Daoy (cell line): Measurements from ENCODE around the gene MICAL3. TPM values are rescaled to one million over a fixed set of nuclear protein-coding genes. Genes with fewer than 3 reads are reported as not detected.

Source experiments
- DNase-seq: peaks from one replicate; pipeline ENCODE4 v3.0.0-alpha.2; 2015; ENCODE audit warnings: low read depth
- total RNA-seq: library from RNA; depleted of rRNA; stranded (reverse); fragments of >200 nt; shearing (Covaris generic); gene quantifications from 2 replicates; pipeline ENCODE4 v1.2.3, GENCODE V29; 2014

Gene MICAL3
- total RNA-seq, 1 experiment from 2014 or later, result 26.2 TPM

DNA sequence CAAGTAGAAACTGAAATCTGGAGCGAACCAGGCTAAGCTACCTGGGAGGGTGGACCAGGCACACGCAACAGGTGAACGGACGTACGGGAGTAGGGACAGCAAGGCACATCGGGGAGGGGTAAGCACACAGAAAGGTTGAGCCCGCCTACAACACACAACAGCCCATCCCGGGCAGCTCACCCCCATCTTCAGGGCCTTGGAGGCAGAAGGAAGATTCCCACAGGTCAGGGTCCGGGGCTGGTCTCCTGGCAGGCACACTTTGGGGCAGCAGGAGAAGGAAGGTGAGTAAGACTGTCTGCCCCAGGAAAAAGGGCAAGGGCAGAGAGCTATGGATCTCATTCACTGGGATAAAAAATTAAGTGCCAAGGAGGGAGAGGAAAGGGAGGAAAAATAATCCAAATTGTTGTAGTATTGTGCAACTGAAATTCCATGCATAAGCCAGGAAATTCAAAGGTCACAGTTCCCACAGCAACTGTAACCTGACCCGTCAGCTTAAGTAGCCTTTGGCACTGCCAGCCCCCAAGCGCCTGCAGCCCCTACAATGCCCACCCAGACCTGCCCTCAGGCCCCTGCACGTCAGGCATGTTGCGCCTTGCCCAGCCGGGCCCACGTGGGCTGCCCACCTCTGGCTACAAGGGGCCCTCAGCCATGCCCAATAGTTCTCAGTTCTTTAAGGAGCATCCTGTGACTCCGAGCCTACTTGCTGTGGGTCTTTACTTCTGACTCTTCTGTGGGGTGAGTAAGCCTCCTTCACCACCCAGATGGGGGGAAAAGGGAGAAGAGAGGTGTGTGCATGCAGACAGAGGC is 51.8 kb downstream of the MICAL3 start:
- peak; percentile 73 for DNase-seq

- no peak for DNase-seq
These were observed 52.6 kb downstream of the MICAL3 start for GRCh38 chr22:17971711-17972110.

- no peak for DNase-seq
These were observed 54.1 kb downstream of the MICAL3 start for GRCh38 chr22:17970201-17970708.

GRCh38 chr22:17969701-17970113 is 54.7 kb downstream of the MICAL3 start:
- peak; percentile 65 for DNase-seq

- DNase-seq, result no peak
These were observed 56.2 kb downstream of the MICAL3 start for GRCh38 chr22:17968126-17968525.

GRCh38 chr22:17966403-17966717 is 58.0 kb downstream of the MICAL3 start:
- DNase-seq, result no peak

- DNase-seq, result peak; percentile 51
These were observed 58.6 kb downstream of the MICAL3 start for GRCh38 chr22:17965538-17966402.

DNA sequence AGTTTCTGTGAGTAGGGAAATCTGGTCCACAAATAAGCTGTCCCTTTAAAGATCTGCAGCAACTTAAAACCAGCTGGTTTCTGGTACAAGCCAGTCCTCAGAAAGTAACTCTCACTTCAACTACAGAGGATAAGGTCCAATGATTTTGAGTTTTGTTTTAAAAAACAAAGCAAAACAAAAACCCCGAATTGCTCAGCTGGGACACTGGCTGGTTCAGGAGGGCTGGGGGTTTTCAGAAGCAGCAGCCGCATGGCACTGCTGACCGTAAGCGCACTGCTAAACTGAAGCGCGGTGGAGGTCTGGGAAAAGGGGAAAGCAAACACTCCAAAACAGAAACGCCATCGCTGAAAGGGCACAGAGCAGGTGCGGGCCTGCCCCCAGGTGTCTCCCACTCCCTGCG is 59.7 kb downstream of the MICAL3 start:
- no peak for DNase-seq

- DNase-seq, result no peak
These were observed 60.2 kb downstream of the MICAL3 start for GRCh38 chr22:17964156-17964555.

- no peak for DNase-seq
These were observed 61.3 kb downstream of the MICAL3 start for GRCh38 chr22:17963015-17963414.

DNA sequence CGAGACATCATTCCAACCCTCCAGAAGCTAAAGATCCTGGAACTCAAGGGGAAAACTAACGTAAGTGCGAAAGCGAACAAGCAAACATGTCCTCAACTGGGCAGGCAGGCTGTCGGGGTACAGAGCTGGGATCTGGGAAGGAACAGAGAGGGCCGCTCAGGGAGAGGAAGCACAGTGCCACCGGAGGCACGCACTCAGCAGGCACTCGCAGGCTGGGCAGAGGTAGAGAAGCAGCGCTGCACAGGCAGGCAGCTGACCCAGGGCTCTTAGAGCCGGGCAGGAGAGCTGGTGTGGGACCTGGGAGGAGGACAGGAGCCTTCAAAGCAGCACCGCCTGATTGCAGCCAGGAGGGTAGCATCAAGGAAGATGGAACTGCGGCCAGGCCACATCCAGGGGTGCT is 62.2 kb downstream of the MICAL3 start:
- no peak for DNase-seq

DNA sequence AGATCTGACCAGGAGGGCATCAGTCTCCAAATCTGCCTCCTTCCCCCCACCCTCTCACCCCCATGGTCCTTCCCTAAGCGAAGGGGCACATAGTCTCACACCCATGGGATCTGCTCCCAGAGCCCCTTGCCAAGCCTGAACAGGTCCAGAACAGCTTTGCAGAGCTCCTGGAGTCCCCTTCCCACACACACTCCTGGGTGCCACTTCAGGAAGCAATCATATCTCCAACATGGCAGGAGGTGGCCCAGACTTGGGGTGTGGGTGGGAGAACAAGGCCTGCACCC is 63.0 kb downstream of the MICAL3 start:
- no peak for DNase-seq

- DNase-seq, result no peak
These were observed 63.5 kb downstream of the MICAL3 start for GRCh38 chr22:17960695-17961445.

GRCh38 chr22:17960011-17960410 is 64.3 kb downstream of the MICAL3 start:
- DNase-seq, result no peak

DNA sequence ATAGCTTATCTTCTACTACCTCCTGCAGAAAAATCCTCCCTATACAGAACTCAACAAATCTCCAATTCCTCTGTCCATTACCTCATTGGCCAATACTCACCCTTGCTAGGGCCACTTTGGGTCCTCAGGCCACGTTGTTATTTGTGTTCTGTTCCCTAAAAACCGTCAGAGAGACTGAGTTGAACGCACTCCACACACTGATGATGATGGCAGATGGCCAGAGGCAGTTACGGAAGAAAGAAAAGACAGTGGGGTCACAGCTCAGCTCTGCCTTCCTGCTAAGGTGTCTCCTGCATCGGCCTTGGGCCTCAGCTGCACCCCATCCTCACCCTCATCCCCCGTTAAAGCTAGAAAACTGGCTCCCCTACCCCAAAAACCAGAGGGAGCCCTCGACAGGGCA is 66.2 kb downstream of the MICAL3 start:
- no peak for DNase-seq

- no peak for DNase-seq
These were observed 66.7 kb downstream of the MICAL3 start for GRCh38 chr22:17957693-17958092.

- no peak for DNase-seq
These were observed 67.2 kb downstream of the MICAL3 start for GRCh38 chr22:17957204-17957603.

DNA sequence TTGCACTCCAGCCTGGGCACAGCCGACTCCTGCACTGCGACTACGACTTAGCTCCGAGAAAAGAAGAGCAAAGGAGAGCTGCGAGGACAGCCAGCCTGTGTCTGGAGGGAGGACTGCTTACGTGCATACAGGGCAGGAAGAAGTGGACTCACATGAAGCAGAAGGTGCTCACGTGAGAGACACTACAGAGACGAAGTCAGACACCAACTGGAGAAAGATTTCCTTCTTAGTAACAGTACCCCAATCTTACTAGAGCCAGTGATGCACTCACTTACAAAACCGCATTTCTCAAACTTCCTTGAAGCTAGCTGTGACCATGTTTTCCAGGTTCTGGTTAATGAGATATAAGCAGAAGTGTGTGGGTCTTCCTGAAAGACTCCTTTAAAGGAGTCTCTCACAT is 67.7 kb downstream of the MICAL3 start:
- DNase-seq, result no peak

GRCh38 chr22:17955590-17956379 is 68.6 kb downstream of the MICAL3 start:
- DNase-seq, result no peak

GRCh38 chr22:17954860-17955587 is 69.3 kb downstream of the MICAL3 start:
- no peak for DNase-seq
